HepG2 (cell line): ENCODE results near the gene HS3ST5. TPM values are rescaled to one million over a fixed set of nuclear protein-coding genes. Genes with fewer than 3 reads are reported as not detected.

Experiments
- ADNP ChIP-seq: sonication (generic); formaldehyde crosslinking; IDR thresholded peaks from 2 replicates; pipeline ENCODE4 v1.4.0; 2020; ENCODE audit warnings: missing genetic modification reagents
- DMAP1 ChIP-seq: IDR thresholded peaks from 2 replicates; pipeline ENCODE4 v1.6.1; 2016
- DR1 ChIP-seq: sonication (generic); formaldehyde crosslinking; IDR thresholded peaks from 2 replicates; pipeline ENCODE4 v1.8.0; 2021; ENCODE audit warnings: mild to moderate bottlenecking, missing genetic modification reagents, inconsistent platforms
- FOXA1 ChIP-seq, 2 experiments: fragments of 450-650 bp in 1 of 2; sonication (generic) in 1 of 2; formaldehyde crosslinking in 1 of 2; IDR thresholded peaks; 2 replicates each; pipeline versions ENCODE4 v1.4.0 to v1.6.1; 2016 to 2020; ENCODE audit warnings: missing genetic modification reagents in 1 of 2
- IRF2 ChIP-seq: IDR thresholded peaks from 2 replicates; pipeline ENCODE4 v1.6.1; 2018; ENCODE audit warnings: missing genetic modification reagents, missing compliant biosample characterization
- ISX ChIP-seq: sonication (generic); formaldehyde crosslinking; conservative IDR thresholded peaks from 2 replicates; pipeline ENCODE4 v1.5.0; 2020; ENCODE audit warnings: missing genetic modification reagents
- KDM4B ChIP-seq: sonication (generic); formaldehyde crosslinking; IDR thresholded peaks from 2 replicates; pipeline ENCODE4 v1.4.0; 2020; ENCODE audit warnings: missing genetic modification reagents
- KLF11 ChIP-seq: IDR thresholded peaks from 2 replicates; pipeline ENCODE4 v1.6.1; 2016; ENCODE audit warnings: missing compliant biosample characterization
- NFYC ChIP-seq: IDR thresholded peaks from 2 replicates; pipeline ENCODE4 v1.6.1; 2016; ENCODE audit warnings: missing genetic modification reagents, missing compliant biosample characterization
- PITX1 ChIP-seq: sonication (generic); formaldehyde crosslinking; IDR thresholded peaks from 2 replicates; pipeline ENCODE4 v1.5.1; 2020; ENCODE audit warnings: mild to moderate bottlenecking, missing genetic modification reagents
- RARG ChIP-seq: sonication (generic); formaldehyde crosslinking; IDR thresholded peaks from 2 replicates; pipeline ENCODE4 v1.4.0; 2020; ENCODE audit warnings: low read depth, mild to moderate bottlenecking, missing genetic modification reagents
- RBAK ChIP-seq: sonication (generic); formaldehyde crosslinking; IDR thresholded peaks from 2 replicates; pipeline ENCODE4 v1.5.1; 2020; ENCODE audit warnings: mild to moderate bottlenecking, missing genetic modification reagents
- SIX1 ChIP-seq: sonication (generic); formaldehyde crosslinking; IDR thresholded peaks from 2 replicates; pipeline ENCODE4 v1.4.0; 2020; ENCODE audit warnings: missing genetic modification reagents, borderline replicate concordance
- TOE1 ChIP-seq: sonication (generic); formaldehyde crosslinking; IDR thresholded peaks from 2 replicates; pipeline ENCODE4 v1.4.0; 2020; ENCODE audit warnings: mild to moderate bottlenecking, missing genetic modification reagents
- TP53 ChIP-seq: sonication (generic); formaldehyde crosslinking; conservative IDR thresholded peaks from 2 replicates; pipeline ENCODE4 v1.4.0; 2020; ENCODE audit warnings: missing genetic modification reagents
- WIZ ChIP-seq: sonication (generic); formaldehyde crosslinking; IDR thresholded peaks from 2 replicates; pipeline ENCODE4 v1.5.1; 2020; ENCODE audit warnings: mild to moderate bottlenecking, missing genetic modification reagents
- ZBTB34 ChIP-seq: sonication (generic); formaldehyde crosslinking; IDR thresholded peaks from 2 replicates; pipeline ENCODE4 v1.8.0; 2022; ENCODE audit warnings: mild to moderate bottlenecking, missing genetic modification reagents
- ZNF230 ChIP-seq: sonication (generic); formaldehyde crosslinking; IDR thresholded peaks from 2 replicates; pipeline ENCODE4 v1.4.0; 2020; ENCODE audit warnings: mild to moderate bottlenecking, missing genetic modification reagents
- ZNF234 ChIP-seq: sonication (generic); formaldehyde crosslinking; conservative IDR thresholded peaks from 2 replicates; pipeline ENCODE4 v1.5.1; 2020; ENCODE audit warnings: mild to moderate bottlenecking, missing genetic modification reagents
- ZNF256 ChIP-seq: sonication (generic); formaldehyde crosslinking; conservative IDR thresholded peaks from 2 replicates; pipeline ENCODE4 v1.4.0; 2020; ENCODE audit warnings: missing genetic modification reagents
- ZNF383 ChIP-seq: sonication (generic); formaldehyde crosslinking; IDR thresholded peaks from 2 replicates; pipeline ENCODE4 v1.4.0; 2020; ENCODE audit warnings: missing genetic modification reagents, mild to moderate bottlenecking, borderline replicate concordance
- ZNF546 ChIP-seq: sonication (generic); formaldehyde crosslinking; conservative IDR thresholded peaks from 2 replicates; pipeline ENCODE4 v1.8.1; 2023; ENCODE audit warnings: mild to moderate bottlenecking, missing genetic modification reagents
- ZNF557 ChIP-seq: sonication (generic); formaldehyde crosslinking; IDR thresholded peaks from 2 replicates; pipeline ENCODE4 v1.4.0; 2020; ENCODE audit warnings: missing genetic modification reagents
- ZNF567 ChIP-seq: sonication (generic); formaldehyde crosslinking; IDR thresholded peaks from 2 replicates; pipeline ENCODE4 v1.8.1; 2023; ENCODE audit warnings: mild to moderate bottlenecking, missing genetic modification reagents, borderline replicate concordance
- ZNF629 ChIP-seq: sonication (generic); formaldehyde crosslinking; conservative IDR thresholded peaks from 2 replicates; pipeline ENCODE4 v1.5.0; 2020; ENCODE audit warnings: missing genetic modification reagents
- ZNF7 ChIP-seq: IDR thresholded peaks from 2 replicates; pipeline ENCODE4 v1.6.1; 2016; ENCODE audit warnings: missing biosample characterization, missing genetic modification reagents
- ZNF777 ChIP-seq: sonication (generic); formaldehyde crosslinking; IDR thresholded peaks from 2 replicates; pipeline ENCODE4 v1.4.0; 2020; ENCODE audit warnings: missing genetic modification reagents
- polyA plus RNA-seq, 8 experiments: library from polyadenylated mRNA; depleted of rRNA in 3 of 8; stranded (reverse) in 7 of 8; unstranded in 1 of 8; fragments of >200 nt; fragmentation: Illumina TruSeq in 4 of 8; extraction: Trizol in 4 of 8; gene quantifications; 2 replicates each; pipeline versions ENCODE4 v1.2.1 to v1.2.3, GENCODE V29; 2011 to 2016; ENCODE audit warnings: low read depth in 4 of 8, missing spikeins in 1 of 8, mixed read lengths in 1 of 8; ENCODE audit not compliant: insufficient read depth in 1 of 8
- total RNA-seq, 5 experiments: library from RNA; depleted of rRNA; stranded (reverse); fragments of >200 nt; fragmentation: Illumina TruSeq; extraction: Trizol; gene quantifications; 2 replicates each; pipeline ENCODE4 v1.2.3, GENCODE V29; 2016; ENCODE audit warnings: low read depth in 1 of 5
- TF ChIP-seq, protein P1 (sequence below): sonication (generic); formaldehyde crosslinking; IDR thresholded peaks from 2 replicates; pipeline ENCODE4 v1.8.1; 2023; ENCODE audit warnings: mild to moderate bottlenecking, moderate library complexity, missing genetic modification reagents
- TF ChIP-seq, protein P2 (sequence below): sonication (generic); formaldehyde crosslinking; IDR thresholded peaks from 2 replicates; pipeline ENCODE4 v1.8.1; 2023; ENCODE audit warnings: mild to moderate bottlenecking, missing genetic modification reagents

HS3ST5 gene
- total and polyA plus RNA-seq, 2 of the 13 experiments (the other 11 are each of a cell fraction or from before 2014, with no cell fraction given): 1.1 to 1.6 TPM

GRCh38 chr6:114167583-114168576 lies 174.9 kb downstream of the HS3ST5 start (continued):
- no peak for TF ChIP-seq RARG (CRISPR knock-in tag)
- no peak for TF ChIP-seq TP53 (CRISPR knock-in tag)
- peak; percentile 66; the same call in 1 of the 2 replicates for TF ChIP-seq SIX1
- no peak for TF ChIP-seq ISX (CRISPR knock-in tag)
- TF ChIP-seq KLF11 (CRISPR knock-in tag): no peak; the same call in 1 of the 2 replicates
- TF ChIP-seq ZNF230: no peak
- TF ChIP-seq DMAP1: no peak
- no peak for TF ChIP-seq ADNP (CRISPR knock-in tag)
- no peak for TF ChIP-seq ZNF234 (CRISPR knock-in tag)
- peak; percentile 91 for TF ChIP-seq ZNF629 (CRISPR knock-in tag)
- no peak for TF ChIP-seq WIZ (CRISPR knock-in tag)
- peak; percentile 93 for TF ChIP-seq PITX1
- TF ChIP-seq, protein P1, sequence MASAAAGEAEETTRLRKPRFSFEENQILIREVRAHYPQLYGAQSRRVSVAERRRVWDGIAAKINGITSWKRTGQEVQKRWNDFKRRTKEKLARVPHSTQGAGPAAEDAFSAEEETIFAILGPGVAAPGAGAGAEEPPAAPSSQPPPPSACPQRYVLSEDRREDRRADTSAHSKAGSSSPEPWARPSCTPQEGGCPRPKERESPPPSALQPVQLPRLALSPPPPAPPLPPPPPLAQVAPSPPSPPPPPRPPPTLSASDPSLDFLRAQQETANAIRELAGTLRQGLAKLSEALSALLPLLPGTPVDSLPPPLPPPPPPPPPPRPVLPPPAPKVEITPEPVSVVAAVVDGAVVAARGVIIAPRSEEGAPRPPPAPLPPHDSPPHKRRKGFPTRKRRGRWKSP (CRISPR knock-in tag): no peak
- peak; percentile 43; the same call in 1 of the 2 replicates for TF ChIP-seq ZBTB34
- no peak for TF ChIP-seq RBAK (CRISPR knock-in tag)
- TF ChIP-seq ZNF7: no peak
- no peak for TF ChIP-seq ZNF383 (CRISPR knock-in tag)
- TF ChIP-seq FOXA1 (IDR thresholded peaks at IDR 0.05): peak; percentile 90
- peak; percentile 94 for TF ChIP-seq FOXA1 (CRISPR knock-in tag; IDR thresholded peaks at IDR 0.05)
- peak; percentile 77; the same call in 1 of the 2 replicates for TF ChIP-seq IRF2 (CRISPR knock-in tag)
- no peak for TF ChIP-seq ZNF256 (CRISPR knock-in tag)
- TF ChIP-seq ZNF557 (CRISPR knock-in tag): no peak
- no peak for TF ChIP-seq ZNF546 (CRISPR knock-in tag)
- TF ChIP-seq KDM4B (CRISPR knock-in tag): peak; percentile 29; the same call in 1 of the 2 replicates
- TF ChIP-seq ZNF567 (CRISPR knock-in tag): no peak
- TF ChIP-seq NFYC (CRISPR knock-in tag): no peak
- no peak for TF ChIP-seq DR1
- TF ChIP-seq ZNF777 (CRISPR knock-in tag): no peak
- TF ChIP-seq TOE1 (CRISPR knock-in tag): peak; percentile 49; the same call in 1 of the 2 replicates
- TF ChIP-seq, protein P2, sequence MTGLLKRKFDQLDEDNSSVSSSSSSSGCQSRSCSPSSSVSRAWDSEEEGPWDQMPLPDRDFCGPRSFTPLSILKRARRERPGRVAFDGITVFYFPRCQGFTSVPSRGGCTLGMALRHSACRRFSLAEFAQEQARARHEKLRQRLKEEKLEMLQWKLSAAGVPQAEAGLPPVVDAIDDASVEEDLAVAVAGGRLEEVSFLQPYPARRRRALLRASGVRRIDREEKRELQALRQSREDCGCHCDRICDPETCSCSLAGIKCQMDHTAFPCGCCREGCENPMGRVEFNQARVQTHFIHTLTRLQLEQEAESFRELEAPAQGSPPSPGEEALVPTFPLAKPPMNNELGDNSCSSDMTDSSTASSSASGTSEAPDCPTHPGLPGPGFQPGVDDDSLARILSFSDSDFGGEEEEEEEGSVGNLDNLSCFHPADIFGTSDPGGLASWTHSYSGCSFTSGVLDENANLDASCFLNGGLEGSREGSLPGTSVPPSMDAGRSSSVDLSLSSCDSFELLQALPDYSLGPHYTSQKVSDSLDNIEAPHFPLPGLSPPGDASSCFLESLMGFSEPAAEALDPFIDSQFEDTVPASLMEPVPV (CRISPR knock-in tag): peak; percentile 42; the same call in 1 of the 2 replicates
